Glutamatergic neuron (in vitro differentiated cells): ENCODE results near the gene METTL13. TPM values are rescaled to one million over a fixed set of nuclear protein-coding genes. Genes with fewer than 3 reads are reported as not detected.

Experiments used
- DNase-seq: peaks from one replicate; pipeline ENCODE4 v3.0.0; 2022
- H3K27ac Mint-ChIP-seq: one replicate; pipeline ENCODE4 v1.8.0; 2020; ENCODE audit warnings: mild to moderate bottlenecking, mixed read lengths, inconsistent platforms; ENCODE audit not compliant: unreplicated experiment
- H3K27me3 Mint-ChIP-seq: one replicate; pipeline ENCODE4 v1.8.0; 2020; ENCODE audit warnings: mild to moderate bottlenecking, moderate library complexity, mixed read lengths, inconsistent platforms; ENCODE audit not compliant: unreplicated experiment
- H3K36me3 Mint-ChIP-seq: one replicate; pipeline ENCODE4 v1.8.0; 2020; ENCODE audit warnings: mild to moderate bottlenecking, mixed read lengths, inconsistent platforms; ENCODE audit not compliant: unreplicated experiment
- H3K4me1 Mint-ChIP-seq: one replicate; pipeline ENCODE4 v1.8.0; 2020; ENCODE audit warnings: mild to moderate bottlenecking, low read depth, mixed read lengths, inconsistent platforms; ENCODE audit not compliant: unreplicated experiment
- H3K4me3 Mint-ChIP-seq: one replicate; pipeline ENCODE4 v1.8.0; 2020; ENCODE audit warnings: mild to moderate bottlenecking, mixed read lengths, inconsistent platforms; ENCODE audit not compliant: unreplicated experiment
- H3K9me3 Mint-ChIP-seq: one replicate; pipeline ENCODE4 v1.8.0; 2020; ENCODE audit warnings: mild to moderate bottlenecking, moderate library complexity, mixed read lengths, inconsistent platforms; ENCODE audit not compliant: unreplicated experiment
- total RNA-seq: library from RNA; stranded (reverse); fragmentation: NEBNext Ultra II Directional; extraction: Animal tissue kit (Norgen Biotek cat#: 25700); gene quantifications from one replicate; pipeline ENCODE4 v1.2.1, GENCODE V29; 2021; ENCODE audit not compliant: unreplicated experiment
- TF ChIP-seq, protein P1 (sequence below): fragments of 200-600 bp; sonication (generic); IDR thresholded peaks from one replicate; pipeline ENCODE4 v1.5.0; 2021; ENCODE audit not compliant: partially characterized antibody, unreplicated experiment

The METTL13 gene
- total RNA-seq, 1 donor from 2014 or later, result 21.4 TPM

DNA sequence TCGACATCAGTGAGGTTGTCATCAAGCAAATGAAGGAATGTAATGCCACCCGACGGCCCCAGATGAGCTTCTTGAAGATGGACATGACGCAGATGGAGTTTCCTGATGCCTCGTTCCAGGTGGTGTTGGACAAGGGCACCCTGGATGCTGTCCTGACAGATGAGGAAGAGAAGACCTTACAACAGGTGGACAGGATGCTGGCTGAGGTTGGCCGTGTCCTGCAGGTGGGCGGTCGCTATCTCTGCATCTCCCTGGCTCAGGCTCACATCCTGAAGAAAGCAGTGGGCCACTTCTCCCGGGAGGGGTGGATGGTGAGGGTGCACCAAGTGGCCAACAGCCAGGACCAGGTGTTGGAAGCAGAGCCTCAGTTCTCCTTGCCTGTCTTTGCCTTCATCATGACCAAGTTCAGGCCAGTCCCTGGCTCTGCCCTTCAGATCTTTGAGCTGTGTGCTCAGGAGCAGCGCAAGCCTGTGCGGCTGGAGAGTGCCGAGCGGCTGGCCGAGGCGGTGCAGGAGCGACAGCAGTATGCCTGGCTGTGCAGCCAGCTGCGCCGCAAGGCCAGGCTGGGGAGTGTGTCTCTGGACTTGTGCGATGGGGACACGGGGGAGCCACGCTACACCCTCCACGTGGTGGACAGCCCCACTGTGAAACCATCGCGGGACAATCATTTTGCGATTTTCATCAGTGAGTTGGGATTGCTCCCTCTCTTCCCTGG is 2.5 kb downstream of the METTL13 start:
- Mint-ChIP-seq H3K27me3 (no peaks in the 10 kb centered on the region), H3K4me1 (peaks cover 3% of the 10 kb centered on the region), H3K9me3 (peaks cover 6% of the 10 kb centered on the region), H3K36me3 (no peaks in the 10 kb centered on the region), H3K27ac (no peak overlapping the region), H3K4me3 (no peak overlapping the region)
- no peak for DNase-seq
- TF ChIP-seq, protein P1, sequence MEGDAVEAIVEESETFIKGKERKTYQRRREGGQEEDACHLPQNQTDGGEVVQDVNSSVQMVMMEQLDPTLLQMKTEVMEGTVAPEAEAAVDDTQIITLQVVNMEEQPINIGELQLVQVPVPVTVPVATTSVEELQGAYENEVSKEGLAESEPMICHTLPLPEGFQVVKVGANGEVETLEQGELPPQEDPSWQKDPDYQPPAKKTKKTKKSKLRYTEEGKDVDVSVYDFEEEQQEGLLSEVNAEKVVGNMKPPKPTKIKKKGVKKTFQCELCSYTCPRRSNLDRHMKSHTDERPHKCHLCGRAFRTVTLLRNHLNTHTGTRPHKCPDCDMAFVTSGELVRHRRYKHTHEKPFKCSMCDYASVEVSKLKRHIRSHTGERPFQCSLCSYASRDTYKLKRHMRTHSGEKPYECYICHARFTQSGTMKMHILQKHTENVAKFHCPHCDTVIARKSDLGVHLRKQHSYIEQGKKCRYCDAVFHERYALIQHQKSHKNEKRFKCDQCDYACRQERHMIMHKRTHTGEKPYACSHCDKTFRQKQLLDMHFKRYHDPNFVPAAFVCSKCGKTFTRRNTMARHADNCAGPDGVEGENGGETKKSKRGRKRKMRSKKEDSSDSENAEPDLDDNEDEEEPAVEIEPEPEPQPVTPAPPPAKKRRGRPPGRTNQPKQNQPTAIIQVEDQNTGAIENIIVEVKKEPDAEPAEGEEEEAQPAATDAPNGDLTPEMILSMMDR, result no peak

DNA sequence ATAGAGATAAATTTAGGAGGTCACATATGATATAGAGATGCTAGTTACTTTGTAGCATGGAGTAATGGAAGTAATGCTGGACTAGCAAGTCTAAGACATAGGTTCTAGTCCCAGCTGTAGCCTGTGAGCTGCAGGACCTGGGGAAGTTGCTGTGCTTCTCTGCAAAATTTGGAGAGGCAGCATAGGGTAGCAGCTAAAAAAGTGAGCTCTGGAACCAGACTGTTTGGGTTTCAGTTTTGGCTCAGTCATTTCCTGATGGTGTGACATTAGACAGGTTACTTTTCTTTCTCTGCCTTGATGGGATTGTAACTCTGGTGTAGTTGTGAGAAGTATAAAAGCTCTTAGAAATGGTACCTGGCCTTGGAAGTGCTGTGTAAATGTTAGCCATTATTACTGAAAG is 3.3 kb downstream of the METTL13 start:
- no peak for DNase-seq
- Mint-ChIP-seq H3K4me3 (no peak overlapping the region), H3K9me3 (peaks cover 6% of the 10 kb centered on the region), H3K36me3 (no peaks in the 10 kb centered on the region), H3K27me3 (no peaks in the 10 kb centered on the region), H3K4me1 (peaks cover 3% of the 10 kb centered on the region), H3K27ac (no peak overlapping the region)
- TF ChIP-seq, protein P1, result no peak

DNA sequence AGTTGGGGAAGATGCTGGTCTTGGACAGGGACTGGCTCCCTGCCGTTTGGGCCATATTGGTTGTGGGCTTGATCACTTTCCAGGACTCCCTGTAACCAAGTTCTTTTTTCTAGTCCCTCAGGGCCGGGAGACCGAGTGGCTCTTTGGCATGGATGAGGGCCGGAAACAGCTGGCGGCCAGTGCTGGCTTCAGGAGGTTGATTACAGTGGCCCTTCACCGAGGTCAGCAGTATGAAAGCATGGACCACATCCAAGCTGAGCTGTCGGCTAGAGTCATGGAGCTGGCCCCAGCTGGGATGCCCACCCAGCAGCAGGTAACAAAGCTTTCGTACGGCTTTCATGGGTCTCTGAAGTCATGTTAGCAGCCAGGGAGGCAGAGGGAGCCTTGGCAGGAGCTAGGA is 4.3 kb downstream of the METTL13 start:
- H3K27me3 Mint-ChIP-seq, result no peaks in the 10 kb centered on the region
- no peak for DNase-seq
- TF ChIP-seq, protein P1, result no peak
- H3K4me3 Mint-ChIP-seq, result no peak overlapping the region
- H3K4me1 Mint-ChIP-seq, result peaks cover 3% of the 10 kb centered on the region
- peaks cover 6% of the 10 kb centered on the region for H3K9me3 Mint-ChIP-seq
- H3K36me3 Mint-ChIP-seq, result no peaks in the 10 kb centered on the region
- no peak overlapping the region for H3K27ac Mint-ChIP-seq

DNA sequence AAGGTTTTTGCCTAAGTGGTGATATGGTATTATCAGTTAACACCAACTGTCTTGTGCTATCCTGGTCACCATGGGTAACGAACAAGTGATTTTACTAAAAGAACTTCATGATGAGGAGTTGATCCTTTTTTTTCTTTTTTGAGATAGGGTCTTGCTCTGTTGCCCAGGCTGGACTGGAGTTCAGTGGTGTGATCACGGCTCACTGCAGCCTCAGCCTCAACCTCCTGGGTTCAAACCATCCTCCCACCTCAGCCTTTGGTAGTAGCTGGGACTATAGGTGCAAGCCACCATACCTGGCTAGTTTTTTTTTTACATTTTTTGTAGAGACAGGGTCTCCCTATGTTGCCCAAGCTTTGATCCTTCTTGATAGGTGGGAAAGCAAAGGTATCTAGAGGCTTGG is 5.1 kb downstream of the METTL13 start:
- H3K36me3 Mint-ChIP-seq, result no peaks in the 10 kb centered on the region
- H3K27me3 Mint-ChIP-seq, result no peaks in the 10 kb centered on the region
- TF ChIP-seq, protein P1, result no peak
- no peak overlapping the region for H3K4me3 Mint-ChIP-seq
- DNase-seq, result no peak
- H3K4me1 Mint-ChIP-seq, result peaks cover 3% of the 10 kb centered on the region
- H3K27ac Mint-ChIP-seq, result no peak overlapping the region
- peaks cover under 1% of the 10 kb centered on the region for H3K9me3 Mint-ChIP-seq

DNA sequence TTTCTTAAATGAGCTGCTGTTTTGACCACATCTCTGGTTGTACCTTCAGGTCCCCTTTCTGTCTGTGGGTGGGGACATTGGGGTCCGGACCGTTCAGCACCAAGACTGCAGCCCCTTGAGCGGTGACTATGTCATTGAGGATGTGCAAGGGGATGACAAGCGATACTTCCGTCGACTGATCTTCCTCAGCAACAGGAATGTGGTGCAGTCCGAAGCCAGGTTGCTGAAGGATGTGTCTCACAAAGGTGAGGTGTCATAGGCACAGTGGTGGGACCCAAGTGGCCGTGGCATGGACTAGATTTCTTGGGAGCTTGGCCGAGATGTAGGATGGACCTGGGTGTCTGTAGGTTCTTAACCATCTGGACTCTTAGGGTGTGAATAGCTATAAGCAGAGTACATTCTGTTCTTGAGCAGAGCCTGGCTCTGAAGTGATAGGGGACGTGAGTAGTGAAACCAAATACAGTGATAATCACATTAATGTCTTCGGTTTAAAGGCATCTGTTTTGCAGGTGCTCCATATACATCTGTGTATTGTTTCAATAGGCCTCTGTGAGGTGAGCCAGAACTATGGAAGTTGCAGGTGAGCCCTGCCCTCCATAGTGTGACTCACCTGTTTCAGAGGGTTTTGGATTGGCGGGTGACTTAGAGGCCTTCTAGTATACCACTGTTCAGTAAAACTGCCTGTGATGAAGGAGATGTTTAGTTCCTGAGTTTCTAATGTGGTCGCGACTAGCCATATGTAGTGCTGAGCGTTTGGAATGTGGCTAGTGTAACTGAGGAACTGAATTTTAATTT is 6.4 kb downstream of the METTL13 start:
- no peak for DNase-seq
- H3K4me1 Mint-ChIP-seq, result no peaks in the 10 kb centered on the region
- no peaks in the 10 kb centered on the region for H3K9me3 Mint-ChIP-seq
- H3K4me3 Mint-ChIP-seq, result no peak overlapping the region
- no peaks in the 10 kb centered on the region for H3K27me3 Mint-ChIP-seq
- H3K27ac Mint-ChIP-seq, result no peak overlapping the region
- TF ChIP-seq, protein P1, result no peak
- no peaks in the 10 kb centered on the region for H3K36me3 Mint-ChIP-seq
